NCI-H187 (cell line): ENCODE measurements around the gene FHOD1.

Experiments used
- DNase-seq, 2 experiments: peaks; one replicate each; lab custom pipeline; 2025; lab: John Stamatoyannopoulos, UW

FHOD1 gene

GRCh38 chr16:67234180-67234597 is 13.1 kb downstream of the FHOD1 start:
- no peak for DNase-seq

GRCh38 chr16:67233596-67233995 is 13.7 kb downstream of the FHOD1 start:
- no peak for DNase-seq

GRCh38 chr16:67230809-67231660 is 16.2 kb downstream of the FHOD1 start:
- DNase-seq, result no peak

GRCh38 chr16:67229906-67230808 is 17.1 kb downstream of the FHOD1 start:
- DNase-seq, result no peak

GRCh38 chr16:67228905-67229304 is 18.4 kb downstream of the FHOD1 start:
- DNase-seq, result no peak

- no peak for DNase-seq
Observed at GRCh38 chr16:67228034-67228785, 19.1 kb downstream of the FHOD1 start.

GRCh38 chr16:67227567-67227921 is 19.7 kb downstream of the FHOD1 start:
- no peak for DNase-seq

- DNase-seq, result peak; percentile 84 to 90
Observed at GRCh38 chr16:67226804-67227566, 20.3 kb downstream of the FHOD1 start, which contains the start of gene TMEM208. Gene TMEM208 (plus strand): TSS chr16:67227130. CDS start chr16:67227219, 89 bp downstream.

- no peak for DNase-seq
Observed at GRCh38 chr16:67226295-67226803, 20.9 kb downstream of the FHOD1 start.

GRCh38 chr16:67223992-67224391 is 23.3 kb downstream of the FHOD1 start:
- no peak for DNase-seq

- no peak for DNase-seq
Observed at GRCh38 chr16:67216612-67217490, 30.4 kb downstream of the FHOD1 start.

GRCh38 chr16:67215706-67216105 is 31.6 kb downstream of the FHOD1 start:
- DNase-seq, result no peak

GRCh38 chr16:67213197-67214019 is 33.9 kb downstream of the FHOD1 start:
- no peak for DNase-seq

GRCh38 chr16:67212766-67213165 is 34.5 kb downstream of the FHOD1 start:
- DNase-seq, result no peak

- DNase-seq, result no peak
Observed at GRCh38 chr16:67211674-67212073, 35.6 kb downstream of the FHOD1 start.

GRCh38 chr16:67210069-67210937 is 37.0 kb downstream of the FHOD1 start:
- no peak for DNase-seq

GRCh38 chr16:67209565-67209964 is 37.7 kb downstream of the FHOD1 start:
- DNase-seq, result no peak
